Endometrium (tissue), 2 donors: ENCODE measurements around the gene PROSER2.

ENCODE experiments used
- FAIRE-seq: peaks from 2 replicates; lab custom pipeline; 2012; peaks lifted over from hg19 to GRCh38; lab: Jason Lieb, UNC
- donor health status: control.
- donor health status: control.

Gene PROSER2

DNA sequence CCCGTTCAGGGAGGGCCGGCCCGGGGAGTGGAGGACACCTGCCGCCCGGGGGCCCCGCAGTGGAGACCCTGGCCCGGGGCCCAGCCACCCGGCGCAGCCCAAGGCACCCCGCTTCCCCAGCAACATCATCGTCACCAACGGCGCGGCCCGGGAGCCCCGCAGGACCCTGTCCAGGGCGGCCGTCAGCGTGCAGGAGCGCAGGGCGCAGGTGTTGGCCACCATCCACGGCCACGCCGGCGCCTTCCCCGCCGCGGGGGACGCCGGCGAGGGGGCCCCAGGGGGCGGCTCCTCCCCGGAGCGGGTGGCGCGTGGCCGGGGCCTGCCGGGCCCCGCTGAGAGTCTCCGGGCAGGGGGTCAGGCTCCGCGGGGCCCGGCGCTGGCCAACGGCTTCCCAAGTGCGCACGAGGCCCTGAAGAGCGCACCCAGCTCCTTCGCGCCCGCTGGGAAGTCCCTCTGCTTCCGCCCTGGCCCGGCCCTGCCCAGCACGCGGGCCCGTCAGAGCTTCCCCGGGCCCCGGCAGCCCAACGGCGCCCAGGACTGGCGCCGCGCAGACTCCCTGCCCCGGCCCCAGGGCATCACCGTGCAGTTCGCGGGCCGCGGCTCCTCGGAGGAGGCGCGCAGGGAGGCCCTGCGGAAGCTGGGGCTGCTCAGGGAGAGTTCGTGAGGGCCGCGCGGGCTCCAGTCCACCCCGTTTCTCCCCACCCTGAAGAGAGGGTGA is 46.7 kb downstream of the PROSER2 start:
- no peak for FAIRE-seq

DNA sequence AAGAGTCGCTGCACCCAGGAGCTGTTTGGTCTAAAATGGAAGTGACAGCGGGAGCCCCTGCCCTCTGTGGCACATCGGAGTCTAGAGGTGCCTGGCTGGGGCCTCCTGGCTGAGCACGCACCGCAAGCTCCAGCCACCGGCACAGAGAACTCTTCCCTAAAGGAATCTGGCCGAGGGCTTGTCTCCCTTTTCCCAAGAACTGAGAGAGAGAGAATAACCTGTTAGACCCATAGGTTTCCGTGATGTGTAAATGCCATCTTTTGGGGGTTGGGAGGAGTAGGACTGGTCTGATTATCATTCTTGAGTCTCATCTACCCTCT is 47.3 kb downstream of the PROSER2 start:
- no peak for FAIRE-seq

DNA sequence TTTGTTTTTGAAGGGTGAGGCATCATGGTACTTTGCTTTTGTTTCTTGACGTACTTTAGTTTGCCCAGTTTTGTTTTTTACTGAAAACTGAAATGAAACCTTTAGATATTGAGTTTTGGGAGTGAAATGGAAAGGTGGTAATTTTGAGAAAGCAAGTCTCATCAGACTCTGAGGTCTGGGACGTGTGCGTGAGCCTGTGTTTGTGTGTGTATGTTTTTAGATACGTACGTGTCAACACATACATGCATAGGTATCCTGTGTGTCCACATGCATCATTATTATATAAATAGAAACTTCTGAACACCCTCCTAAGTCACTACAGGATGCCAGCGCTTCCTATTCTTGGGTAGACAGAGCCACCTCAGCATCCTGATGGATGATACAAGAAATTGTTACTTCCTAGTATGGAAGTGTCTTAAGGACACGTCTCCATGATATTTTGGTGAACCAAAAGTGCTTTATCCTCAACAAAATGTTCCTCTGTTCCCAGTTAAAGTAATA is 47.8 kb downstream of the PROSER2 start:
- no peak for FAIRE-seq

DNA sequence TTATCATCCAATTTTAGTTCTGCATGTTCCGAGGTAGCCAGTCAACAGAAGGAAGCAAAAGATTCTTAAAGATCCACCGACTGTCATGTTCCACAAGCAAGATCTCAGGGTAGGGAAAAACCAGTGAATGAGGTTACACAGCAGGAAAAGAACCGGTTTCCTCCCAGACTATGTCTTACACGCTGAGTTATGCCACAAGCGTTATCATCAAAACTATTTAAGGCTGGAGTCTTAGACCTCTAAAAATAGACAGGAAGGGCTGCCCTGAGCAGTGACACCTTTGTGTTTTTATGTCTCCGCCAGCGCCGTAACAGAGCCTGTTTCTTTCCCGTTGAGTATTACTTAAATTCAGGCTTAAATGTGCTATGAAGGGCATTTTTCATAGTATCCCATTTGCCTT is 48.3 kb downstream of the PROSER2 start:
- FAIRE-seq = no peak

DNA sequence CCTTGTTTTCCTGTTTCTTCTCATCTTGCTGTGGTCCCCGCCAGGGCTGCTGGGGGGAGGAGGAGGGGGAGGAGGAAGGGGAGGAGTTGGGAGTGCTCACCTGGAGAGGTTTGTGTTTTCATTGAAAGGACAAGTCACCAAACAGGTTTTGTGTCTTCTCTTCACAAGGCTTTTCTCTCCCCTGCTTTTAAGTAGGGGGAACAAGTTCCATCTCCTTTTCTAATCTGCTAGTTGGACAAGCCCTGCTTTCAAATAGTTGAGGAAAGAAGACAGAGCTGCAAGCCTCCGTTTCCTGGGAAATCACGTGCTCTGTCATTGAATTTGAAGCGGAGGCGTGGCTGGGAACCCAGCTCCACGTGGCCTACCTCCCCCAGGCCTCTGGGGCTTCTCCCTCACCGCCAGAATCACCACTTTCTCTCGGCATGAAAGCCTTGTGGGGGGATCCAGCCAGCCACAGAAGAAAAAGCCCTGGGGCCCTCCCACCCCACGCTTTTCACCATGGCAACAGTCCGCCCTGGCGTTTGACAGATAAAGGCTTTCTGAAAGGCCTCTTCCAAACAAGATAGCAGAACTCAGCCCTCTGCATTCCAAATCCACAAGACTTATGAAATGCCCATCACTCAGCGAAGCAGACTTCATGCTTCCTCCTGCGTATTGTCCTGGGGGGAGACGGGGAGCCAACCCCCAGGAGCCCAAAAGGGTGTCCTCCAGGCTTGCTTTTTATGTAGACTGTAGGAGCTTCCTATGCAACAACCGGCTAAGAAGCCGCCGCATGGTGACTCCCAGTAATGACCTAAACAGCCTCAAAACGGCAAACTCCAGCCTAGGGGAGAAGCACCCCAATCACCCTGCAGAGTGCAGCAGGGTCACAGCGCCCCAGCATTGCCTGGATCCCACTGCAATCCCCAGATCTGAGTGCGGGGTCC is 51.7 kb downstream of the PROSER2 start:
- FAIRE-seq = no peak

DNA sequence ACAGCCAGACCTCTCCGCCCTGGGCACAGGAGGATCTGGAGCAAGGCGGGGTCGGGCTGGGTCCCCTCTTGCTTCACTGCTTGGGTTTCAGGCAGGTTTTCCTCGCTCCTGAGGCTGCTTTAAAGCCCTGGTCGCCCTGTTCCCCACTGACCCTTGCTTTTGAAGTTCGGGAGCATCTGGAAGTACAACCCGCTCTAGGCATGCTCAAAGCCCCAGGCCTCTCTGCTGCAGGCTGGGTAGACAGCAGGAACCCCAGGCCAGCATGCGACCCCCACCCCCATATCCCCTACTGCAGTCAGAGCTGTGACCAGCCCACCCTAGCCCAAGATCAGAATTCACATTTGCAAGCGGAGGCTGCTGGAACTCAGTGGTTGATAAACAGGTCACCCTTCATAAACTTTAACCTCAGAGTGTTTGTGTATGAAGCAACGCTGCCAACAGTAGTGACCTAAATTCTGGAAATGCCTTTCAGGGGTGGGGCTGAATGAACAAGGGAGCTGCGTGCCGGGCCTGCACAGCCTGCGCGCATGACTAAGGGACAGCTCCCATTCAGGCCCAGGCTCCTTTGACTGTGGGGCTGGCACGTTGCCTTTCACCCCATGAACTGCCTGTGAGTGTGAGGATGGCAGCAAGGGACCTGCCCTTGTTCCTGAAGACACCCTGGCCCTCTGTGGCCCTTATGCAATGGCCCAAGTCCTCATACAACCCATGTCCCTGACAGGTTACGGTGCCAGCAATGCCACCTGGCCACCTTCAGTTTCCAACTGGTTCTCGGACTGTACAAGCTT is 52.5 kb downstream of the PROSER2 start:
- FAIRE-seq = no peak

GRCh38 chr10:11876324-11876723 is 53.2 kb downstream of the PROSER2 start:
- no peak for FAIRE-seq

DNA sequence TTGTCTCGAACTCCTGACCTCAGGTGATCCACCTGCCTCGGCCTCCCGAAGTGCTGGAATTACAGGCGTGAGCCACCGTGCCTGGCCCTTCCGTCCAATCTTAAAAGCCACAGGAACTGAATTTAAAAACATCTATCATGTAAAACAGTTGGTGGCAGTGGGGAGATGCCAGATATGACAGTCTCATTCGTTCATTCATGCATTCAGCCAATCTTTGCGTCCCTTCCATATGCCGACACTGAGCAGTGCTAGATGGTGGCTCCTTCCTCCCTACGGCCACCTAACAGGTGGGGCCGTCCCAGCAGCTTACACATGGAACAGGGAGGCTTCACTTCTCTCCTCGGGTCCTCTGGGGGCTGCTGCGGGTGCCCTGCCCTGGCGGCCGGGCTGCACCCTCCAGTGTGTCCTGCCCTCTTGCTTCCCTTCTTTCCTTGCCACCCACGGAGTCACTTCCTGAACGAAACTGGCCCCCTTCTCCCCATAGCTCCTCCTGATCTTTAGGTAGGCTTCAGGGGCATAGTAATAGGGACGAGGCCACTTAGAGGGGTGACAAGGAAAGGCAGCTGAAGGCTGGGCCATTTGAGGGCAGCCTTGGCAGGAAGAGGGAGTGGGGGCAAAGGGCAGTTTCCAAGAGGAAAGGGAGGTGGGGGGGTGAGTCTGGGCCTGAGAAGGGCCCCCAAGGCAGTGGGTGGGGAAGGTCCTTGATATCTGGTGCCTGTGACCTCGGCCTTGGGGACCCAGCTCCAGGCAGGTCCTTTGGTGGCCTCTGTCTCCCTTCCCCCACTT is 53.8 kb downstream of the PROSER2 start:
- no peak for FAIRE-seq

- FAIRE-seq = no peak
Observed at GRCh38 chr10:11877591-11877905, 54.4 kb downstream of the PROSER2 start.

DNA sequence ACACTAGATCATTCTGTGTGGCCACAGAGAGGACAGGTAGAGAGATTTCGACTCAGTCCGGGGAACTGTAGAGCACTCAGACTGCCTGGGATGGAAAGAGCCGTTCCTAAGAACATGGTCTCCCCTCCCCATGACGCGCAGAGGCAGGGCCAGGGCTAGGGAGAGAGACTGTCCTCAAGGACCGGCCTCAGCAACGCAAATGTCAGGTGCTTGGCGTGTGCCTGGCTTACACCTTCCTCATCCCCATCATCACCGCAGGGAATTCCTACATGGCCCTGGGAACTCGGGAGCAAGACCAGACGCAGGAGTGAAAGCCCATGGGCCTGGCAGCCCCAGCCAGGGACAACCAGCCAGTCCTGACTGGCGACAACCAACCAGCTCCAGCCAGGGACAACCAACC is 55.6 kb downstream of the PROSER2 start:
- FAIRE-seq = no peak

- no peak for FAIRE-seq
Observed at GRCh38 chr10:11879387-11880094, 56.4 kb downstream of the PROSER2 start.

- FAIRE-seq = no peak
Observed at GRCh38 chr10:11880151-11881029, 57.2 kb downstream of the PROSER2 start.

DNA sequence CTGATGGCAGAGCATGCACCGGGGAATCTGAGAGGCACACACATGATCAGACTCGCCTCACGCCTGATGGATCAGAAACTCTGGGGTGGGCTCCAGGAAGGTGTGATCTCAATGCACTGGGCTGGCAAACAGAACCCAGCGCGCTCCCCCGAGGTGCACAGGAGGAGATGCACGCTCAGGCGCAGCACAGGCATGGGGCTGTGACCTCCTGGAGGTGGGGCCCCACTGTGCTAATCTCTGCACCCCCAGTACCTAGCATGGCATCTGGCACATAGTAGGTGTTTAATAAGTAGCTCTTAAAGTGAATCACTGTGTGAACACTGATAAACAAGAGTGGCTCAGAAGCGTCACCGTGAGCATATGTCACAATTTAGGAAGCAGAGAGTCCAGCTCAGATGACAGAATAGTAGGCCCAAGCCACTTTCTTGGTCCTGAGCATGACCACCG is 57.9 kb downstream of the PROSER2 start:
- FAIRE-seq = no peak

DNA sequence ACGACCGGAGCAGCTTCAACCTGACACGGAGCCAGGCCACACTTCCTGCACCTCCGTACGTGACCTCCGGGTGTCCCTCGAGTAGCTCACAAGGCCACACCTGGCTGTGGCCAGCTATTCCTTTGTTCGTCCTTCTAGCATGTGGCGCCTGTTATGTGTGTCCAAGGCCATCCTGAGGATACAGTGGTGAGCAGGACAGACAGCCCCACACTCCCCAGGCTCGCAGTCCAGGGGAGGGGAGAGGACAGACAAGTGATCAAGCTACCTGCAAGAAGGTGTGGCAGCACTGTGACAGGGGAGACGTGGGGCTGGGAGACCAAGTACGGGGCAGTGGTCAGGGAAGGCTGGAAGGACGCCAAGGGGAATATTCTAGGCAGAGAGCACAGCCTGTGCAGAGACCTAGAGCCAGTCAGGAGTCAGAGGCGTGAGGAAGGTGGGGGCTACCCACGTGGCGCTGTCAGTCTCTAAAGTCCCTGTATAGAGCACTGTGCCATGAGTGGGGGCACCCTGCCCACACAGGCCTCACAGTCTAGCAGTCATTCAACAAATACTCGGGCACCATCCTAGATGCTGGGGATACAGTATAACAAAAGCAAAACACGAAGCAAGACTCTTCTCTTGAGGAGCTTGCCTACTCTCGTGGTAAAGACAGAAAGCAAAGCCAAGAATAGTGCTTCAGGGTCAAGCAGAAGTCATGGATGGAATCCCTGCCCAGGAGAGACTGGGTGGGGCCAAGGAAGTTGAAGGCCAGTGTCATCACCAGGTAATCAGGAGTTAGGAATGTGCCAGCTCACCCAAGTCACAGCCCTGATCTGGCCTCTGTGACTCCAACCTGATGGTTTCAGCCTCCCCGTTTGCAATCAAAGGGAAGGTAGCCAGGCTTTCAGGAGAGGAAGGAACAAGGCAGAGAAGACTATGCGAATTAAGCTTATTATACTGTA is 58.6 kb downstream of the PROSER2 start:
- no peak for FAIRE-seq

DNA sequence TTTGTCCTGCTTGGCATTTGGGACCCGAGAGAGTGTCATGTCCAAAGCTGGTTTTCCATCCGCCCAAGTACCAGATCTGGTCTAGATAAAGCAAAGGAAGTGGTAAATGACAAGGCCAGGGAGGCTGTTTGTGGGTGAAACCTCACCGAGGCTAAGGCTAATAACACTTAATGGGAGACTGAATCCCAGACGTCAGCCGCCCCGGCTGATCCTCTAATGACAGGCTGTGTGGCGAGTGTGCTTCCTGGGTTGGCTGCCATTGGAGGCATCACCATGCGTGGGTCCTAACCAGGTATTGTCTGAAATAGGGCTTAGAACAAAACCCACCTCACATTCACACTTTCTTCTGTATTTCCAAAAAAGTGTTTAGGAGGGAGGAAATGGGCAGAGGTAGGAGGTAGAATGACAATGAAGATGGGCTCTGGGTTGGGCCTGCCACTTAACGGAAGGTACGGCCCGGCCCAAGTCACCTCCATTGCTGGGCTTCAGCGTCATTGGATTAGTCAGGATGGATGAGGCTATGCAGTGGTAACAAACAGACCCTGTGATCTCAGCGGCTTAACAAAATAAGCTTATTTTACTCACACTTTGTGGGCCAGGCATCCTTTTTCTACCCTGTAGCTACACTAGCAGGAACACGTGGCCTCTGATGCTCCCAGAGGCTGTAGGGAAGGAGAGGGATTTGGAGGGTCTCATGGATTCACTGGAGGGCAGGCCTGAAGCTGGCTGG is 59.7 kb downstream of the PROSER2 start:
- no peak for FAIRE-seq

DNA sequence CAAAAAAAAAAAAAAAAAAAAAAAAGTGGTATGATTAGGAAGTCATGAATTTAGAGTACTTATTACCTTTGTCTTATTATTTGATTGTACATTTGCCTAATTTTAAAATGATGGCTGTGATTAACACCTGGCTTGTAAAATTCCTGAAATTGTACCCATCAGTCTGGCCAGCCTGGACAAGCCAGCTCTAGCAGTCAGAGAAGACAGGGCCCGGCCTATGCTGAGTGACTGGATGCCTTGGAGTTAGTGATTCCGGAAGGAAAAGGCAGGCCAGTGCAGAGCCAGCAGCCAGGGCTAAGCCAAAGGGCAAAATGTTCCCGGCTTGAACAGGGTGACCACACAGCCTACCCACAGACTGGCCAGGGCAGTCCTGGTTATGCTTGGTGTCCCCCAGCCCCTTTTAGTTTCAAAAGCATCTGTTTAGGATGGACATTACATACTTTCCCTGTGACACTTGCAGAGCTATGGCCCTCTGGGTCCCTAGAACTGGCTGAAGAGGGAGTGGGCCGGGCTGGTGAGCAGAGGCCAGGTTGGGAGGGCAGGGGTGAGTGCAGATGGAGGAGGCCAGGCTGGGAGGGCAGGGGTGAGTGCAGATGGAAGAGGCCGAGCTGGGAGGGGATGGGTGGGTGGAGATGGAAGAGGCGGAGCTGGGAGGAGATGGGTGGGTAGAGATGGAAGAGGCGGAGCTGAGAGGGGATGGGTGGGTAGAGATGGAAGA is 61.7 kb downstream of the PROSER2 start:
- no peak for FAIRE-seq

- FAIRE-seq = no peak
Observed at GRCh38 chr10:11885437-11886137, 62.4 kb downstream of the PROSER2 start.
